H1 (cell line): ENCODE results near the gene FLRT1. TPM values are rescaled to one million over a fixed set of nuclear protein-coding genes. Genes with fewer than 3 reads are reported as not detected.

Experiments
- CTCF ChIA-PET: fragments of 300-600 bp; sonication (Branson Sonifier 250); formaldehyde crosslinking; loops from one replicate; lab custom pipeline; 2021; ENCODE audit not compliant: partially characterized antibody; lab: Charles Lee
- POLR2A ChIA-PET: fragments of 300-600 bp; sonication (Branson Sonifier 250); formaldehyde crosslinking; loops from one replicate; lab custom pipeline; 2021; ENCODE audit warnings: inconsistent platforms; ENCODE audit not compliant: partially characterized antibody; lab: Charles Lee
- DNase-seq, 2 experiments: peaks; one replicate each; pipeline versions ENCODE4 v3.0.0 to v3.0.0-alpha.2; 2010 to 2022; ENCODE audit warnings: low spot score in 2 of 2, low read depth in 1 of 2, mixed read lengths in 1 of 2
- FAIRE-seq: peaks from 2 replicates; lab custom pipeline; 2011; peaks lifted over from hg19 to GRCh38; lab: Jason Lieb, UNC
- H2AFZ ChIP-seq: 2 replicates; pipeline ENCODE4 v1.8.1; 2012; ENCODE audit warnings: low read length, inconsistent platforms
- H2AK5ac ChIP-seq: 2 replicates; pipeline ENCODE4 v1.6.1; 2013; ENCODE audit warnings: low read depth, low read length
- H2BK120ac ChIP-seq: replicated peaks from 2 replicates; pipeline ENCODE3; 2013; ENCODE audit warnings: low read depth, low read length, inconsistent platforms
- H2BK12ac ChIP-seq: 2 replicates; pipeline ENCODE4 v1.6.1; 2013; ENCODE audit warnings: low read depth, low read length
- H2BK15ac ChIP-seq: 2 replicates; pipeline ENCODE4 v1.6.1; 2013; ENCODE audit warnings: low read length
- H2BK20ac ChIP-seq: 2 replicates; pipeline ENCODE4 v1.6.1; 2013; ENCODE audit warnings: low read length
- H2BK5ac ChIP-seq: 2 replicates; pipeline ENCODE4 v1.6.1; 2013; ENCODE audit warnings: low read depth, low read length
- H3K14ac ChIP-seq: 2 replicates; pipeline ENCODE4 v1.6.1; 2013; ENCODE audit warnings: inconsistent platforms; ENCODE audit not compliant: insufficient read length
- H3K18ac ChIP-seq: 2 replicates; pipeline ENCODE4 v1.6.1; 2013; ENCODE audit warnings: low read length; ENCODE audit errors: extremely low read depth
- H3K23ac ChIP-seq: 2 replicates; pipeline ENCODE4 v1.6.1; 2013; ENCODE audit warnings: inconsistent platforms; ENCODE audit not compliant: insufficient read length
- H3K23me2 ChIP-seq: 2 replicates; pipeline ENCODE4 v1.6.1; 2013; ENCODE audit warnings: low read depth, low read length
- H3K27ac ChIP-seq: 2 replicates; pipeline ENCODE4 v1.6.1; 2011; ENCODE audit warnings: low read depth, low read length, inconsistent platforms
- H3K27me3 ChIP-seq, 4 experiments: replicated peaks in 1 of 4; 1 replicate in 1 of 4; 2 replicates in 3 of 4; pipeline versions ENCODE4 v1.6.1 to v1.8.1; 2011 to 2013; ENCODE audit warnings: low read length in 3 of 4, mild to moderate bottlenecking in 3 of 4, inconsistent platforms in 2 of 4, mixed read lengths in 2 of 4, moderate library complexity in 1 of 4; ENCODE audit not compliant: control insufficient read depth in 3 of 4, insufficient read depth in 3 of 4; ENCODE audit errors: extremely low read depth in 1 of 4
- H3K36me3 ChIP-seq, 4 experiments: 2 replicates each; pipeline versions ENCODE4 v1.6.1 to v1.8.1; 2011 to 2013; ENCODE audit warnings: mild to moderate bottlenecking in 4 of 4, low read length in 3 of 4, moderate library complexity in 2 of 4, control low read depth in 1 of 4, inconsistent platforms in 1 of 4; ENCODE audit not compliant: insufficient read depth in 4 of 4, control insufficient read depth in 2 of 4
- H3K4ac ChIP-seq: replicated peaks from 2 replicates; pipeline ENCODE3; 2013; ENCODE audit warnings: low read length, low read depth, mixed read lengths, inconsistent platforms; ENCODE audit not compliant: insufficient read length
- H3K4me1 ChIP-seq, 4 experiments: replicated peaks in 1 of 4; 1 replicate in 1 of 4; 2 replicates in 3 of 4; pipeline versions ENCODE4 v1.6.1 to v1.8.1; 2011 to 2013; ENCODE audit warnings: low read length in 3 of 4, inconsistent platforms in 2 of 4, mixed read lengths in 1 of 4; ENCODE audit not compliant: insufficient read depth in 4 of 4, control insufficient read depth in 3 of 4
- H3K4me2 ChIP-seq, 2 experiments: 2 replicates each; pipeline versions ENCODE4 v1.6.1 to v1.8.1; 2011 to 2013; ENCODE audit warnings: low read depth in 2 of 2, low read length in 2 of 2, control low read depth in 1 of 2, inconsistent platforms in 1 of 2, mild to moderate bottlenecking in 1 of 2; ENCODE audit not compliant: insufficient read depth in 1 of 2
- H3K4me3 ChIP-seq, 4 experiments: fragments of 200-600, 300-600 bp in 1 of 4; sonication (generic), shearing (Covaris generic), sonication (Bioruptor Twin) in 1 of 4; 2 replicates each; pipeline versions ENCODE4 v1.5.1 to v1.8.1; 2011 to 2016; ENCODE audit warnings: low read length in 4 of 4, low read depth in 3 of 4, control low read depth in 2 of 4, inconsistent platforms in 2 of 4, mild to moderate bottlenecking in 2 of 4, mixed read lengths in 1 of 4, moderate library complexity in 1 of 4; ENCODE audit not compliant: insufficient read depth in 2 of 4; ENCODE audit errors: extremely low read depth in 1 of 4
- H3K56ac ChIP-seq: replicated peaks from 2 replicates; pipeline ENCODE3; 2013; ENCODE audit warnings: low read depth, mild to moderate bottlenecking, mixed read lengths, low read length, inconsistent platforms; ENCODE audit not compliant: insufficient read length
- H3K79me1 ChIP-seq: 2 replicates; pipeline ENCODE4 v1.6.1; 2013; ENCODE audit warnings: low read depth, low read length, control low read depth
- H3K79me2 ChIP-seq, 2 experiments: 2 replicates each; pipeline versions ENCODE4 v1.6.1 to v1.8.1; 2012 to 2013; ENCODE audit warnings: low read length in 2 of 2, mild to moderate bottlenecking in 2 of 2, inconsistent platforms in 1 of 2; ENCODE audit not compliant: insufficient read depth in 2 of 2, control insufficient read depth in 1 of 2
- H3K9ac ChIP-seq, 4 experiments: replicated peaks in 1 of 4; 1 replicate in 1 of 4; 2 replicates in 3 of 4; pipeline versions ENCODE4 v1.6.1 to v1.8.1; 2011 to 2013; ENCODE audit warnings: low read depth in 3 of 4, low read length in 3 of 4, control low read depth in 2 of 4, mild to moderate bottlenecking in 2 of 4, moderate library complexity in 2 of 4, inconsistent platforms in 1 of 4; ENCODE audit errors: extremely low read depth in 1 of 4
- H3K9me3 ChIP-seq, 2 experiments: 2 replicates each; pipeline versions ENCODE4 v1.6.1 to v1.8.1; 2012 to 2013; ENCODE audit warnings: mild to moderate bottlenecking in 2 of 2, moderate library complexity in 2 of 2, control low read depth in 1 of 2, inconsistent platforms in 1 of 2, low read depth in 1 of 2, low read length in 1 of 2, mixed read lengths in 1 of 2; ENCODE audit not compliant: insufficient read depth in 2 of 2
- H4K20me1 ChIP-seq, 2 experiments: replicated peaks in 1 of 2; 2 replicates each; pipeline versions ENCODE3 to v1.8.1; 2011 to 2013; ENCODE audit warnings: inconsistent platforms in 2 of 2, low read length in 2 of 2, mild to moderate bottlenecking in 1 of 2; ENCODE audit not compliant: insufficient read depth in 2 of 2, control insufficient read depth in 1 of 2
- H4K5ac ChIP-seq: 2 replicates; pipeline ENCODE4 v1.6.1; 2013; ENCODE audit warnings: low read length, low read depth, mixed read lengths, inconsistent platforms; ENCODE audit not compliant: insufficient read length
- H4K8ac ChIP-seq: 2 replicates; pipeline ENCODE4 v1.8.0; 2013; ENCODE audit warnings: mild to moderate bottlenecking, moderate library complexity, low read length, inconsistent platforms; ENCODE audit not compliant: insufficient read depth; ENCODE audit errors: extremely low read depth
- H4K91ac ChIP-seq: replicated peaks from 2 replicates; pipeline ENCODE3; 2013; ENCODE audit warnings: low read length, mixed read lengths, inconsistent platforms; ENCODE audit not compliant: insufficient read length
- BCL11A ChIP-seq, 2 experiments: IDR thresholded peaks; one replicate each; pipeline ENCODE4 v1.6.1; 2011; ENCODE audit warnings: low read depth in 2 of 2, low read length in 2 of 2, mild to moderate bottlenecking in 2 of 2
- CBX8 ChIP-seq: fragments of 300-800, 300-1000 bp; sonication (generic); IDR thresholded peaks from 2 replicates; pipeline ENCODE4 v1.7.1; 2016; ENCODE audit warnings: low read depth, low read length, borderline replicate concordance
- CREB1 ChIP-seq: IDR thresholded peaks from 2 replicates; pipeline ENCODE4 v1.6.1; 2012; ENCODE audit warnings: inconsistent platforms
- CTBP2 ChIP-seq: IDR thresholded peaks from 2 replicates; pipeline ENCODE4 v1.7.0; 2011; ENCODE audit warnings: borderline replicate concordance, mild to moderate bottlenecking, moderate library complexity, mixed read lengths, low read length; ENCODE audit not compliant: insufficient read depth, insufficient read length
- GABPA ChIP-seq: IDR thresholded peaks from 2 replicates; pipeline ENCODE4 v1.6.1; 2011; ENCODE audit warnings: mild to moderate bottlenecking, low read length, moderate library complexity, borderline replicate concordance; ENCODE audit not compliant: insufficient read depth
- GTF2F1 ChIP-seq: IDR thresholded peaks from 2 replicates; pipeline ENCODE4 v1.6.1; 2012; ENCODE audit warnings: low read depth, low read length, improper control_type of control experiment, borderline replicate concordance
- HDAC6 ChIP-seq: IDR thresholded peaks from one replicate; pipeline ENCODE4 v1.7.1; 2012; ENCODE audit warnings: low read depth, mild to moderate bottlenecking, inconsistent platforms, low read length, moderate library complexity
- JUN ChIP-seq: IDR thresholded peaks from 2 replicates; pipeline ENCODE4 v1.6.1; 2011; ENCODE audit warnings: low read depth, mild to moderate bottlenecking, improper control_type of control experiment, low read length
- MAFK ChIP-seq: IDR thresholded peaks from 2 replicates; pipeline ENCODE4 v1.6.1; 2012; ENCODE audit warnings: low read depth, mild to moderate bottlenecking, improper control_type of control experiment, low read length
- RNF2 ChIP-seq: fragments of 200-900, 300-1000 bp; sonication (generic); IDR thresholded peaks from 2 replicates; pipeline ENCODE4 v1.7.1; 2016; ENCODE audit warnings: borderline replicate concordance, low read depth, mild to moderate bottlenecking, antibody characterized with exemption, low read length; ENCODE audit not compliant: poor library complexity, severe bottlenecking; ENCODE audit errors: missing control alignments
- SIRT6 ChIP-seq: IDR thresholded peaks from one replicate; pipeline ENCODE4 v1.7.1; 2012; ENCODE audit warnings: low read length, inconsistent platforms
- TAF1 ChIP-seq: IDR thresholded peaks from 2 replicates; pipeline ENCODE4 v1.6.1; 2011; ENCODE audit warnings: mild to moderate bottlenecking, low read depth, low read length
- TCF12 ChIP-seq: IDR thresholded peaks from 2 replicates; pipeline ENCODE4 v1.6.1; 2011; ENCODE audit warnings: low read depth, mild to moderate bottlenecking, low read length
- YY1 ChIP-seq: IDR thresholded peaks from 2 replicates; pipeline ENCODE4 v1.6.1; 2011; ENCODE audit warnings: low read depth, mild to moderate bottlenecking, low read length
- WGBS, 2 experiments: shearing (Covaris generic) in 1 of 2; methylation state at CpG; one replicate each; pipeline versions ENCODE4 v1.1.6 to v1.1.7; 2013 to 2015; ENCODE audit warnings: low lambda C conversion rate in 2 of 2, mixed read lengths in 2 of 2, inconsistent platforms in 1 of 2, low coverage in 1 of 2, missing lambda C conversion rate in 1 of 2; ENCODE audit not compliant: insufficient replicate concordance in 2 of 2, insufficient coverage in 1 of 2, insufficient read length in 1 of 2; ENCODE audit errors: extremely low coverage in 1 of 2, missing lambda C conversion rate in 1 of 2; 5-methylcytosine and 5-hydroxymethylcytosine counted together
- polyA plus RNA-seq, 7 experiments: library from polyadenylated mRNA; depleted of rRNA in 3 of 7; stranded (reverse) in 5 of 7; unstranded in 2 of 7; fragments of >200 nt in 5 of 7; fragments of 200-250 nt in 2 of 7; gene quantifications; 1 replicate in 5 of 7; 2 replicates in 1 of 7; 4 replicates in 1 of 7; pipeline versions ENCODE4 v1.2.1 to v1.2.3, GENCODE V29; 2011 to 2013; ENCODE audit warnings: missing spikeins in 2 of 7, mixed read lengths in 2 of 7
- total RNA-seq: library from RNA; stranded (reverse); fragmentation: NEBNext Ultra II Directional; extraction: Animal tissue kit (Norgen Biotek cat#: 25700); gene quantifications from 2 replicates; pipeline ENCODE4 v1.2.1, GENCODE V29; 2021

FLRT1 gene
- total and polyA plus RNA-seq, 2 of the 8 experiments (the other 6 are each of a cell fraction or from before 2014, with no cell fraction given): 0.14 to 0.28 TPM

GRCh38 chr11:64063777-64064176 is 28.0 kb downstream of the FLRT1 start:
- no peak for FAIRE-seq
- no peak overlapping the region for H4K5ac ChIP-seq
- H3K23me2 ChIP-seq: peaks cover 4% of the 10 kb centered on the region
- peaks cover 0 to 17% (median 10%) of the 10 kb centered on the region in 4 experiments; a peak in 6 of 7 replicates for H3K4me1 ChIP-seq
- H3K23ac ChIP-seq: no peak overlapping the region
- no peak overlapping the region for H3K18ac ChIP-seq
- no peak overlapping the region for H2BK120ac ChIP-seq
- no peak overlapping the region for H2BK15ac ChIP-seq
- H2BK12ac ChIP-seq: no peak overlapping the region
- H4K20me1 ChIP-seq: peaks cover 9 to 26% of the 10 kb centered on the region in 2 experiments
- DNase-seq: no peak
- H4K8ac ChIP-seq: no peak overlapping the region; the same call in 1 of the 2 replicates
- H2AFZ ChIP-seq: no peak overlapping the region
- H3K4ac ChIP-seq: no peak overlapping the region
- H3K9ac ChIP-seq: no peak overlapping the region
- H3K4me3 ChIP-seq: no peak overlapping the region
- no peaks in the 10 kb centered on the region for H3K36me3 ChIP-seq
- ChIA-PET CTCF (interaction anchor here (0.7 to 5.7 kb wide), 7 partner anchors 9 to 63 kb away, joined by 3 to 22 read pairs (median 3); no protein-coding TSS in a partner anchor), POLR2A (interaction anchor here (0.8 to 1.2 kb wide), 2 partner anchors 11 to 13 kb away, joined by 3 to 4 read pairs; no protein-coding TSS in a partner anchor)
- no peaks in the 10 kb centered on the region for H3K9me3 ChIP-seq
- 0 out of 2 replicates have a peak, but pooled peaks cover 2% of the 10 kb centered on the region for H3K79me1 ChIP-seq
- no peak overlapping the region for H3K56ac ChIP-seq
- no peaks in the 10 kb centered on the region for H3K79me2 ChIP-seq
- H3K14ac ChIP-seq: no peak overlapping the region
- WGBS, 2 experiments: 79% methylated on average over 13 of the region's 13 CpGs; no CpG with 5 or more reads in 1 of the 2 experiments
- H3K27ac ChIP-seq: no peak overlapping the region
- no peak overlapping the region for H4K91ac ChIP-seq
- no peak overlapping the region for H2BK5ac ChIP-seq
- H3K4me2 ChIP-seq: no peak overlapping the region
- H2BK20ac ChIP-seq: no peak overlapping the region
- H2AK5ac ChIP-seq: no peak overlapping the region
- peaks cover 9 to 77% (median 61%) of the 10 kb centered on the region in 4 experiments for H3K27me3 ChIP-seq
- TF ChIP-seq CREB1 (no peak), CTBP2 (no peak), CBX8 (no peak), RNF2 (no peak), TAF1 (no peak), TCF12 (no peak), MAFK (no peak), SIRT6 (no peak), BCL11A (IDR thresholded peaks at IDR 0.05; ENCODE audit: low read depth in 2 of 2, low read length in 2 of 2) (no peak), HDAC6 (no peak), YY1 (no peak), GABPA (no peak), JUN (no peak), GTF2F1 (no peak)
